ENCODE measurements around the gene NPAT. TPM values are rescaled to one million over a fixed set of nuclear protein-coding genes. Genes with fewer than 3 reads are reported as not detected.

The NPAT gene
- total and polyA plus RNA-seq, 9 of the 15 experiments (the other 6 are each of a cell fraction or from before 2014, with no cell fraction given) = 8.8 to 30.0 (median 22.1) TPM

GRCh38 chr11:108223348-108224149, 1.1 kb upstream of the NPAT start (continued):
- TF ChIP-seq HBP1 (CRISPR knock-in tag; IDR thresholded peaks at IDR 0.05) (no peak), MCM3 (IDR thresholded peaks at IDR 0.05) (no peak), SIN3A (IDR thresholded peaks at IDR 0.05; ENCODE audit: borderline replicate concordance in 2 of 2, control insufficient read depth in 1 of 2, low read depth in 2 of 2, low read length in 2 of 2) (no peak), E2F3 (CRISPR knock-in tag; IDR thresholded peaks at IDR 0.05) (no peak), POLR2H (tag; IDR thresholded peaks at IDR 0.05; ENCODE audit: low read depth) (no peak), ZKSCAN8 (CRISPR knock-in tag; IDR thresholded peaks at IDR 0.05) (0 out of 2 replicates have a peak, but pooled peaks have one; percentile 37), SIN3B (IDR thresholded peaks at IDR 0.05; ENCODE audit: low read depth) (no peak), DMBX1 (CRISPR knock-in tag; IDR thresholded peaks at IDR 0.05; ENCODE audit: borderline replicate concordance) (peak; percentile 36; the same call in 1 of the 2 replicates), SETDB1 (IDR thresholded peaks at IDR 0.05; ENCODE audit: low read length) (no peak), TARDBP (IDR thresholded peaks at IDR 0.05) (no peak), BHLHE40 (IDR thresholded peaks at IDR 0.05; ENCODE audit: low read length) (peak; percentile 98), ZC3H11A (IDR thresholded peaks at IDR 0.05; ENCODE audit: low read depth, low read length) (no peak), ZNF12 (CRISPR knock-in tag; IDR thresholded peaks at IDR 0.05) (no peak), ZFP36 (IDR thresholded peaks at IDR 0.05; ENCODE audit: low read depth, low read length, partially characterized antibody) (no peak), BRF2 (IDR thresholded peaks at IDR 0.05; ENCODE audit: borderline replicate concordance, insufficient read depth, insufficient read length) (no peak), ZNF444 (CRISPR knock-in tag; IDR thresholded peaks at IDR 0.05) (no peak), ZNF586 (CRISPR knock-in tag; conservative IDR thresholded peaks at IDR 0.05) (no peak), PKNOX1 (IDR thresholded peaks at IDR 0.05) (peak; percentile 34; the same call in 1 of the 2 replicates), ZNF224 (CRISPR knock-in tag; IDR thresholded peaks at IDR 0.05) (no peak), HEY1 (CRISPR knock-in tag; IDR thresholded peaks at IDR 0.05; ENCODE audit: borderline replicate concordance) (peak; percentile 98), ZBTB7A (IDR thresholded peaks at IDR 0.05; ENCODE audit: borderline replicate concordance, control insufficient read depth, low read depth, low read length) (no peak), PHB (CRISPR knock-in tag; IDR thresholded peaks at IDR 0.05) (no peak), GATAD2A (IDR thresholded peaks at IDR 0.05) (no peak), ZNF764 (CRISPR knock-in tag; IDR thresholded peaks at IDR 0.05; ENCODE audit: low read depth) (no peak), ZNF655 (CRISPR knock-in tag; IDR thresholded peaks at IDR 0.05) (no peak), ZNF695 (CRISPR knock-in tag; IDR thresholded peaks at IDR 0.05) (no peak)

Data from K562 (cell line).